Ovary (tissue), 9 donors: ENCODE results near the gene RHPN2. TPM values are rescaled to one million over a fixed set of nuclear protein-coding genes. Genes with fewer than 3 reads are reported as not detected.
"Not testable (repeated sequence)": the region's sequence is repeated elsewhere in the genome, so short reads cannot be mapped to it uniquely, and the experiment has no call there.

ENCODE experiments used
- DNase-seq, 5 donors: peaks; one replicate each; pipeline ENCODE4 v3.0.0-alpha.2; 2019 to 2020
- H3K27ac ChIP-seq, 2 donors: fragments of 200-600 bp; one replicate each; pipeline versions ENCODE4 v1.5.1 to v1.8.0; 2019 to 2022
- H3K27me3 ChIP-seq: fragments of 200-600 bp; one replicate; pipeline ENCODE4 v1.8.0; 2022
- H3K36me3 ChIP-seq: fragments of 200-600 bp; sonication (generic); one replicate; pipeline ENCODE4 v1.5.1; 2019
- H3K4me1 ChIP-seq: one replicate; pipeline ENCODE4 v1.8.1; 2013; ENCODE audit warnings: mild to moderate bottlenecking, moderate library complexity; ENCODE audit not compliant: insufficient read depth
- H3K4me3 ChIP-seq: fragments of 200-600 bp; sonication (generic); one replicate; pipeline ENCODE4 v1.5.1; 2017
- H3K9me3 ChIP-seq, 2 donors: fragments of 200-600 bp in 1 of 2; sonication (generic) in 1 of 2; one replicate each; pipeline versions ENCODE4 v1.5.1 to v1.8.1; 2013 to 2019; ENCODE audit warnings: mild to moderate bottlenecking in 1 of 2, moderate library complexity in 1 of 2
- CTCF ChIP-seq, 3 donors: fragments of 450-650 bp in 2 of 3; fragments of 200-600 bp in 1 of 3; IDR thresholded peaks; one replicate each; pipeline versions ENCODE4 v1.5.1 to v1.8.0; 2016 to 2022; ENCODE audit warnings: antibody characterized with exemption in 3 of 3, mild to moderate bottlenecking in 1 of 3
- EP300 ChIP-seq: sonication (generic); formaldehyde crosslinking; IDR thresholded peaks from one replicate; pipeline ENCODE4 v1.6.1; 2017; ENCODE audit warnings: antibody characterized with exemption
- POLR2A ChIP-seq: fragments of 450-650 bp; IDR thresholded peaks from one replicate; pipeline ENCODE4 v1.6.1; 2017; ENCODE audit warnings: antibody characterized with exemption, mild to moderate bottlenecking, moderate library complexity
- whole genome bisulfite sequencing, 3 donors: extraction: QIAGEN DNeasy Blood & Tissue Kit in 1 of 3; methylation state at CpG; one replicate each; pipeline versions ENCODE4 v1.1.5 to v1.1.7; 2013 to 2017; 5-methylcytosine and 5-hydroxymethylcytosine counted together
- intact Hi-C, 4 donors: fragments of 100-400 bp; cut with DNase I; formaldehyde crosslinking; loops; one replicate each; pipeline versions ENCODE4 v1.11.0 to v1.15.1; 2022 to 2023
- polyA plus RNA-seq, 2 donors: library from polyadenylated mRNA; stranded (reverse); fragments of 200-250 nt in 1 of 2; fragments of 350-450 nt in 1 of 2; fragmentation: Illumina TruSeq in 1 of 2; extraction: RNeasy Lipid Tissue Mini Kit (QIAGEN cat#74804) in 1 of 2; gene quantifications; one replicate each; pipeline ENCODE4 v1.2.3, GENCODE V29; 2013 to 2014
- total RNA-seq, 7 donors: library from RNA; depleted of rRNA in 2 of 7; stranded (reverse); fragments of >200 nt in 2 of 7; fragmentation: NEBNext Ultra II Directional in 3 of 7; extraction: Animal tissue kit (Norgen Biotek cat#: 25700) in 3 of 7; gene quantifications; one replicate each; pipeline versions ENCODE4 v1.1.0 to v1.2.4, GENCODE V29; 2016 to 2023
- donor health status: DM: no; HTN: no; CAD: no; lungs with moderate emphysema.
- donor health status: DM: no; HTN: no; CAD: no.
- donor health status: Bipolar disorder and iron deficiency.
- donor health status: DM: yes; HTN: yes; CAD: no.
- donor health status: DM: no; HTN: no; CAD: no.
- donor health status: DM: yes; HTN: yes; CAD: no.

RHPN2 gene
- total and polyA plus RNA-seq, 9 donors, result 1.3 to 47.9 (median 3.8) TPM

GRCh38 chr19:33000910-33001309, 63.8 kb downstream of the RHPN2 start:
- no peaks in the 10 kb centered on the region for H3K36me3 ChIP-seq
- H3K27me3 ChIP-seq, result no peaks in the 10 kb centered on the region
- intact Hi-C loops, result no loop called here
- TF ChIP-seq POLR2A (no peak), CTCF (IDR thresholded peaks at IDR 0.05) (no peak)
- no peak for DNase-seq
- 91 to 98% (median 96%) methylated on average over 4 of the region's 4 CpGs for WGBS, 3 donors
- no peak overlapping the region for H3K4me3 ChIP-seq
- no peaks in the 10 kb centered on the region for H3K9me3 ChIP-seq
- H3K27ac ChIP-seq, result no peak overlapping the region
- no peaks in the 10 kb centered on the region for H3K4me1 ChIP-seq

- WGBS, 3 donors, result 92 to 95% (median 95%) methylated on average over 8 of the region's 8 CpGs
- no peak for DNase-seq
- H3K27me3 ChIP-seq, result no peaks in the 10 kb centered on the region
- H3K4me3 ChIP-seq, result no peak overlapping the region
- H3K4me1 ChIP-seq, result no peaks in the 10 kb centered on the region
- H3K9me3 ChIP-seq, result no peaks in the 10 kb centered on the region
- H3K27ac ChIP-seq, result no peak overlapping the region
- intact Hi-C loops, result no loop called here
- TF ChIP-seq EP300, result no peak
- no peak for TF ChIP-seq CTCF (IDR thresholded peaks at IDR 0.05)
- TF ChIP-seq POLR2A, result no peak
- no peaks in the 10 kb centered on the region for H3K36me3 ChIP-seq
Measured at GRCh38 chr19:33000510-33000909, 64.2 kb downstream of the RHPN2 start.

- H3K9me3 ChIP-seq, result no peaks in the 10 kb centered on the region
- 62 to 76% (median 65%) methylated on average over 3 of the region's 3 CpGs for WGBS, 3 donors
- no peaks in the 10 kb centered on the region for H3K4me1 ChIP-seq
- no peaks in the 10 kb centered on the region for H3K36me3 ChIP-seq
- DNase-seq, result no peak
- intact Hi-C loops, result no loop called here
- H3K27me3 ChIP-seq, result no peaks in the 10 kb centered on the region
- TF ChIP-seq POLR2A, result no peak
- no peak for TF ChIP-seq CTCF (IDR thresholded peaks at IDR 0.05)
- TF ChIP-seq EP300, result no peak
- H3K27ac ChIP-seq, result no peak overlapping the region
- no peak overlapping the region for H3K4me3 ChIP-seq
Measured at GRCh38 chr19:32998722-32999121, 66.0 kb downstream of the RHPN2 start.

- H3K36me3 ChIP-seq, result no peaks in the 10 kb centered on the region
- no peak overlapping the region for H3K4me3 ChIP-seq
- DNase-seq, result no peak
- no peak overlapping the region for H3K27ac ChIP-seq
- H3K4me1 ChIP-seq, result no peaks in the 10 kb centered on the region
- TF ChIP-seq EP300 (no peak), CTCF (IDR thresholded peaks at IDR 0.05) (no peak), POLR2A (no peak)
- no peaks in the 10 kb centered on the region for H3K27me3 ChIP-seq
- H3K9me3 ChIP-seq, result no peaks in the 10 kb centered on the region
- 85 to 92% (median 87%) methylated on average over 14 of the region's 14 CpGs for WGBS, 3 donors
- intact Hi-C loops, result no loop called here
Measured at GRCh38 chr19:32997716-32998355, 66.9 kb downstream of the RHPN2 start.

GRCh38 chr19:32997061-32997464, 67.6 kb downstream of the RHPN2 start:
- H3K9me3 ChIP-seq, H3K4me1 ChIP-seq, H3K36me3 ChIP-seq, intact Hi-C loops, H3K4me3 ChIP-seq, H3K27ac ChIP-seq, DNase-seq, H3K27me3 ChIP-seq: not testable (repeated sequence)
- 59 to 74% (median 68%) methylated on average over 7 of the region's 7 CpGs for WGBS, 3 donors

GRCh38 chr19:32995966-32996365, 68.7 kb downstream of the RHPN2 start:
- DNase-seq, H3K27me3 ChIP-seq, H3K9me3 ChIP-seq, H3K36me3 ChIP-seq, intact Hi-C loops, H3K4me3 ChIP-seq, H3K27ac ChIP-seq, H3K4me1 ChIP-seq: not testable (repeated sequence)
- WGBS, 3 donors, result 74 to 82% (median 79%) methylated on average over 15 to 17 of the region's 17 CpGs
